Upper lobe of right lung (tissue), 1 donor: Measurements from ENCODE around the gene SLC25A13. TPM values are rescaled to one million over a fixed set of nuclear protein-coding genes. Genes with fewer than 3 reads are reported as not detected.

Experiments
- ATAC-seq: fragments of 200-7000 bp; cut with Tn5 transposase; one replicate; pipeline ENCODE4 v1.9.1; 2020; ENCODE audit warnings: mild to moderate bottlenecking, moderate library complexity
- DNase-seq: peaks from one replicate; pipeline ENCODE4 v3.0.0-alpha.2; 2020
- H3K27ac ChIP-seq: fragments of 200-600 bp; one replicate; pipeline ENCODE4 v1.8.0; 2022
- H3K27me3 ChIP-seq: fragments of 200-600 bp; one replicate; pipeline ENCODE4 v1.8.0; 2022; ENCODE audit warnings: mild to moderate bottlenecking
- H3K36me3 ChIP-seq: fragments of 200-600 bp; one replicate; pipeline ENCODE4 v1.8.0; 2022
- H3K4me1 ChIP-seq: fragments of 200-600 bp; one replicate; pipeline ENCODE4 v1.8.0; 2022
- H3K4me3 ChIP-seq: fragments of 200-600 bp; one replicate; pipeline ENCODE4 v1.8.0; 2022; ENCODE audit warnings: mild to moderate bottlenecking
- H3K9me3 ChIP-seq: fragments of 200-600 bp; one replicate; pipeline ENCODE4 v1.8.0; 2022
- intact Hi-C: fragments of 100-400 bp; cut with DNase I; formaldehyde crosslinking; loops from one replicate; pipeline ENCODE4 v1.11.0; 2022
- total RNA-seq: library from RNA; stranded (reverse); fragmentation: NEBNext Ultra II Directional; extraction: Animal tissue kit (Norgen Biotek cat#: 25700); gene quantifications from one replicate; pipeline ENCODE4 v1.2.1, GENCODE V29; 2021
- TF ChIP-seq, protein P1 (sequence below): fragments of 200-600 bp; IDR thresholded peaks from one replicate; pipeline ENCODE4 v1.8.0; 2022; ENCODE audit warnings: antibody characterized with exemption
- donor health status: DM: no; HTN: yes; CAD: no; lungs with severe emphysema.

The SLC25A13 gene
- total RNA-seq, 1 donor from 2014 or later = 34.5 TPM

DNA sequence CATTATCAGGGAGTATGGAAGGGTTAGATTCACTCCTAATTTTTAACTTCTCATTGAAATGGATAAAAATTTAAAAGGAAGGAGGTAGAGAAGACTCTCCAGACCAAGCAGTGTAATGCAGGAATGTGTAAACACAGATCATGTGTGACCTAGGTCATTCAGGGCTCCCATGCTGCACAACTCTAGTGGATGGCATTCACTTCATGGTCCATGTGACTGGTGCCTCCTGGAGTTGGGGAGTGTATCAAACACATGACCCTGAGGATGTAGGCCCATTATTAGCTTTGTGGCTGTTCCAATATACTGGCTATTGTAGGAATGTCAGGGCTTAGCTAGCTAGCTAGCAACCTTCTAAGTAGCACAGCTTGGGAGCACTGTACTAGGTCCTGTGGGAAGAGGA, 109.9 kb downstream of the SLC25A13 start:
- H3K27ac ChIP-seq = no peak overlapping the region

DNA sequence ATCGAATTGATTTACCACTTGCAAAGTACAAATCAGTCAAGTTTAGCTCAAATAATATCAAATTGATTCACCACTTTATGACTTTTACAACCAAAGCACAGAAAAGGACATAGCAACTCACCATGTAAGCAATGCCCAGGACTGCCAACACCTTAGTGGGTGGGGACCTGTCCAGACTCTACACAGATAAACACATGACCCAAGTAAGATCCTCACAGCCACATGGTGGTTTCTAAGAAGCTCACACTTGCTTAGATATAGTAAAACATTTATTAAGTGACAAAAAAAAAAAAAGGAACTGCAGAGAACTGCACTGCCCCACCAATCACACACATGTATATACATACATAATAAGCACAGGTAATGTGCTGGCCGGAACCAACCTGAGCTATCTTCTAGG, 116.2 kb downstream of the SLC25A13 start:
- H3K4me1 ChIP-seq = no peaks in the 10 kb centered on the region
- intact Hi-C loops = no loop called here
- no peak overlapping the region for H3K4me3 ChIP-seq
- TF ChIP-seq, protein P1, sequence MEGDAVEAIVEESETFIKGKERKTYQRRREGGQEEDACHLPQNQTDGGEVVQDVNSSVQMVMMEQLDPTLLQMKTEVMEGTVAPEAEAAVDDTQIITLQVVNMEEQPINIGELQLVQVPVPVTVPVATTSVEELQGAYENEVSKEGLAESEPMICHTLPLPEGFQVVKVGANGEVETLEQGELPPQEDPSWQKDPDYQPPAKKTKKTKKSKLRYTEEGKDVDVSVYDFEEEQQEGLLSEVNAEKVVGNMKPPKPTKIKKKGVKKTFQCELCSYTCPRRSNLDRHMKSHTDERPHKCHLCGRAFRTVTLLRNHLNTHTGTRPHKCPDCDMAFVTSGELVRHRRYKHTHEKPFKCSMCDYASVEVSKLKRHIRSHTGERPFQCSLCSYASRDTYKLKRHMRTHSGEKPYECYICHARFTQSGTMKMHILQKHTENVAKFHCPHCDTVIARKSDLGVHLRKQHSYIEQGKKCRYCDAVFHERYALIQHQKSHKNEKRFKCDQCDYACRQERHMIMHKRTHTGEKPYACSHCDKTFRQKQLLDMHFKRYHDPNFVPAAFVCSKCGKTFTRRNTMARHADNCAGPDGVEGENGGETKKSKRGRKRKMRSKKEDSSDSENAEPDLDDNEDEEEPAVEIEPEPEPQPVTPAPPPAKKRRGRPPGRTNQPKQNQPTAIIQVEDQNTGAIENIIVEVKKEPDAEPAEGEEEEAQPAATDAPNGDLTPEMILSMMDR = no peak
- DNase-seq (no peak), ATAC-seq (no peak)
- H3K27me3 ChIP-seq = no peaks in the 10 kb centered on the region
- no peaks in the 10 kb centered on the region for H3K9me3 ChIP-seq
- H3K27ac ChIP-seq = no peak overlapping the region
- H3K36me3 ChIP-seq = peaks cover 18% of the 10 kb centered on the region

More for the DNA sequence above, 109.9 kb downstream of the SLC25A13 start:
- Histone ChIP-seq H3K4me3 (no peak overlapping the region), H3K27me3 (no peaks in the 10 kb centered on the region), H3K4me1 (no peaks in the 10 kb centered on the region), H3K36me3 (peaks cover 18% of the 10 kb centered on the region), H3K9me3 (no peaks in the 10 kb centered on the region)
- ATAC-seq (peak; percentile 45), DNase-seq (no peak)
- TF ChIP-seq, protein P1 = no peak
- intact Hi-C loops = no loop called here

DNA sequence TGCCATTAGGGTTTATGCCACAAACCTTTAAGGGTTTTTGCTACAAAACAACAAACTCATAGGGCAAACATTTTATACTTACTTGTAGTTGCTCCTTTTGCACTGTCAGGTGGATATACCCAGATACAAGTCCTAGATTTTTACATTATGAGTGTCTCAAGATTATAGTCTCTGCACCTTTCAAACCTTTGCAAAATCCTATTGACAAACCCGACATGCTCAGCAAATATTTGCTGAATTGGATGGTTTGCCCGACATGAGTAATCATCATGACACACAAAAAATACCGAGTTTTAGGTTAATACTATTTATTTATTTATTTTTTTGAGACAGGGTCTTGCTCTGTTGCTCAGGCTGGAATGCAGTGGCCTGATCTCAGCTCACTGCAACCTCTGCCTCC, 117.3 kb downstream of the SLC25A13 start:
- H3K9me3 ChIP-seq = no peaks in the 10 kb centered on the region
- H3K27me3 ChIP-seq = no peaks in the 10 kb centered on the region
- no peak for ATAC-seq
- intact Hi-C loops = no loop called here
- H3K27ac ChIP-seq = no peak overlapping the region
- no peaks in the 10 kb centered on the region for H3K4me1 ChIP-seq
- peaks cover 18% of the 10 kb centered on the region for H3K36me3 ChIP-seq
- no peak for DNase-seq
- TF ChIP-seq, protein P1 = no peak
- H3K4me3 ChIP-seq = no peak overlapping the region

DNA sequence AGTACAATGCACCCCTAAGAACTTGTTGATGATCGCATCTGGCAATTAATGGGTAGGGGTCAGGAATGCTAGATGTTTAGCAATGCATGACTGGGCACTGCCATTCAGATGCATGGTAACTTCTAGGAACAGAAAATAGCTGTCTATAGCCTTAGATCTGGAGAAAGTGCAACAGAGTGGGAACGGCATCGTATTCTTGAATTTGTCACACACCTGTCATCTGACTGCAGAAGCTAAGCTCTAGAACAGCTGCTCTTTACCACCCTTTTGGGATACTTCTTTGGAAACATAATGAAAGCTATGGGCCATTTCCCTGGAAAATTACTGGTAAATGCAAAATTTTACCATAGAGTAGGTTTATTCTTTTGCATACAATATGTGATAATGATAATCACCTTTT, 118.1 kb downstream of the SLC25A13 start:
- ATAC-seq (no peak), DNase-seq (no peak)
- intact Hi-C loops = no loop called here
- TF ChIP-seq, protein P1 = no peak
- H3K4me1 ChIP-seq = no peaks in the 10 kb centered on the region
- no peak overlapping the region for H3K4me3 ChIP-seq
- H3K36me3 ChIP-seq = peaks cover 17% of the 10 kb centered on the region
- no peak overlapping the region for H3K27ac ChIP-seq
- no peaks in the 10 kb centered on the region for H3K9me3 ChIP-seq
- H3K27me3 ChIP-seq = no peaks in the 10 kb centered on the region

DNA sequence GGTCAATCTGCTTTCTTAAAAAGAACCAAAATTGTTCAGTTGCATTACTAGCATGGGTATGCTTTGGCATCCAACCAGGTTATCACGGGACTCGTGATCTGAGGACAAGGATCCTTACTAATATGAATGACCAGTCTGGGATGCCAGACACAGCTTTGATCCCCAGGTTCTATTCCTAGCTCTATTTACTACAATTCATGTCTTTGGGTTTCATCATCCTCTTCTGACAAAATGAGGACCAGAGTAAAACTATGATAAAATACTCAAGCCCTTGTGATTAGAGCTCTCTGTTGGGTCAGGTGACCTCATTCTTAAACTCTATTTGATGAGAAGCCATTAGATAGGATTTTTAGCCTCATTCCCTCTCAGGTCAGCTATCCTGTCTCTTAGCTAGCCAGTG, 119.8 kb downstream of the SLC25A13 start:
- no peaks in the 10 kb centered on the region for H3K9me3 ChIP-seq
- intact Hi-C loops = no loop called here
- peaks cover under 1% of the 10 kb centered on the region for H3K36me3 ChIP-seq
- TF ChIP-seq, protein P1 = no peak
- H3K27me3 ChIP-seq = no peaks in the 10 kb centered on the region
- no peak overlapping the region for H3K27ac ChIP-seq
- H3K4me3 ChIP-seq = no peak overlapping the region
- no peaks in the 10 kb centered on the region for H3K4me1 ChIP-seq
- ATAC-seq (no peak), DNase-seq (no peak)

DNA sequence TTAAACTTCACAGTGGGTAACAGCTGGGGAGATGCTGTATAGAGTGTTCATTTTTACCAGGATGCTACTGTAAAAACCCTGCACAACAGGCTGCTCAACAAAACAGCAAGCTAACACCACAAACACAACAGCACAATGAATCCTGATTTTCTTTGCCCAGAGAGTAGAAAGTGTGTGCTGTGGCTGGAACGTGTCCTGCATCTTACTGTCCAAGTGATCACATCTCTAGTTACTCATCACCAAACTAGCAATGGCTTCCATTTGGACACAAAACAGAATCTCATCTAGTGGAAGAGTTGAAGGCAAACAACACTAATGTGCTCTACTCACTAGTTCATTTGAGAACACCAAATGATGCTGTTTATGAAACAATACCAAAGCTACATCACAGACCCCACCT, 121.2 kb downstream of the SLC25A13 start:
- H3K27ac ChIP-seq = no peak overlapping the region
- DNase-seq = no peak
- H3K9me3 ChIP-seq = no peaks in the 10 kb centered on the region
- intact Hi-C loops = no loop called here
- H3K4me1 ChIP-seq = no peaks in the 10 kb centered on the region
- H3K36me3 ChIP-seq = no peaks in the 10 kb centered on the region
- H3K27me3 ChIP-seq = no peaks in the 10 kb centered on the region
- no peak overlapping the region for H3K4me3 ChIP-seq
- TF ChIP-seq, protein P1 = no peak
- no peak for ATAC-seq
